Stimulated activated CD4-positive, alpha-beta T cell treated with anti-CD3 and anti-CD28 coated beads, TNF-alpha, amount 100 ng/mL, for 24 hours (primary cell): ENCODE measurements around the gene INPP4A.

Experiments
- DNase-seq, 3 experiments: peaks; one replicate each; pipeline ENCODE4 v3.0.0-alpha.2; 2020; ENCODE audit warnings: low read depth in 3 of 3

Gene INPP4A

GRCh38 chr2:98460573-98461497, 16.2 kb downstream of the INPP4A start:
- DNase-seq, result peak; percentile 52 to 82 (median 64)

GRCh38 chr2:98461498-98462049, 16.9 kb downstream of the INPP4A start:
- no peak for DNase-seq

GRCh38 chr2:98463081-98463481, 18.4 kb downstream of the INPP4A start:
- DNase-seq, result no peak

DNA sequence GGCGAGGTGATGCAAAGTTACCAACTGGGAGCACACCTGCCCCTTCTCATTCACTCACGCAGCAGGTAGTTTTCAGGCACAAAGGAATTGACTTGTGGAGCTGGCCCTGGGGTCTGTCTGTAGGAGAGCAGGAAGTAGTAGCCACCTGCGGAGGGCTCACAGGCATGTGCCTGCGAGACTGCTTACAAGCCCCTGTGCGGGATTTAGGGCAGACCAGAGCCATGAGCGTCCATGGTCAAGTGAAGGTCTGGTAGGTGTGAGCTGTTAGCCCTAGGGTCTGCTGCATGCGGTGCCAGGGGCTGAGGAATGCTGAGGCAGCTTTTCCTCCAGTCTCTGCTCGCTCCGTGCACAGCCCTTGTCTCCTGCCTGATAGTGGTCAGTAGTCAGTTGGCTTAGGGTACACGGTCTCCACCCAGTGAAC, 18.9 kb downstream of the INPP4A start:
- DNase-seq, result no peak

DNA sequence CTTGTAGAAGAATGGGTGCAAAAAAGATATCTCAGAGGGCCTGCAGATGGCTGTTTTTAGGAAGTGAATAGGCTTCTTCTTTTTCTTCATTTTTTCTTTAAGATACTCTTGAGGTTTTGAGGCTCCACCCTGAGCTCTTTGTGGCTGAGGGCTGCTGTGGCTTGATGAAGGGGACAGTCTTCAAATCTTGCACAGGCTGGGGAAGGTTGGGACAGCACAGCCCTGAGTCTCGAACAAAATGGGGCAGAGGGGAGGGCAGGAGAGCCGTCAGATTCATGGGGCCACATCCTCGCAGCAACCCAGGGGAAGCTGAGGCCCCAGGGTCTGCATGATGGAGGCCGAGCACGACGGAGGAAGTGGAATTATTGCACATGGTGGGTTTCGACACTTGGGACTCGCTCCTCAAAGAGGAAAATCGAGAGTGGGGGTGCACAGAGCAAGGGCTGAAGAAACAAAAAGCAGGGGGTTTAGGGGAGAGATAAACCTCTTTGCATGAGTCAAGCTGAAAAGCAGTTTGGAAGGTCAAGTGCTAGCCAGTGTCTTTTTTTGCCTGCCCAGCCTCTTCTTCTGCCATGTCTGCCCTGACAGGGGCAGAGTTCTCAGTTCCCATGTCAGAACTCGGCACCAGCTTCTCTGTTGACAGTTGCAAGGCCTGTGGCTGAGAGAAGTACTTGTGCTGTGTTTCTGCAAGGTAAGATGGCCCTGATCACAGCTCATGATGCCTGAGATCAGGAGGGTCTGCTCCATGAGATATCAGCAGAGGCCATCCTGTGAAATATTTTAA, 19.5 kb downstream of the INPP4A start:
- no peak for DNase-seq

DNA sequence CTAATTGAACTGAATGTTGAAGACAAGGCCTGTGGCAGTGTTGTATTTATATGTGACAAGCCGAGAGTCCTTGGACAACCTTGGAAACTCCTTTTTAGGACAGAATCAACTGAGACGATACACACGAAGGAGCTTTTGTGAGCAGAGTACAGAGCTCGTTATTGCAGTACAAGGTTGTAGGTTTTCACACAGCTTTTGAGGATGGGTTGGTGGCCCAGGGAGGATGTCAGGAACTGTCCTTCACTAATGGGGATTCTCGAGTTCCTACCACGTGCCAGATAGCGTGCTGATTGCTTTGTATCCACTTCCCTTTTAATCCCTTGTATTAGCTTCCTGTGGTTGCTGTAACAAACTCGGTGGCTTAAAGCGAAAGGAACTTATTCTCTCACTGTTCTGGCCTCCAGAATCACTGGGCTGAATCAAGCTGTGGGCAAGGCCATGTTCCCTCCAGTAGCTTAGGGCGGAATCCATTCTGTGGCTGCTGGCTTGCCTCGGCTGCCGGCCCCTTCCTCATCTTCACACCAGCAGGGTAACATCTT, 20.2 kb downstream of the INPP4A start:
- DNase-seq, result peak in 1 of 3 experiments; percentile 26

DNA sequence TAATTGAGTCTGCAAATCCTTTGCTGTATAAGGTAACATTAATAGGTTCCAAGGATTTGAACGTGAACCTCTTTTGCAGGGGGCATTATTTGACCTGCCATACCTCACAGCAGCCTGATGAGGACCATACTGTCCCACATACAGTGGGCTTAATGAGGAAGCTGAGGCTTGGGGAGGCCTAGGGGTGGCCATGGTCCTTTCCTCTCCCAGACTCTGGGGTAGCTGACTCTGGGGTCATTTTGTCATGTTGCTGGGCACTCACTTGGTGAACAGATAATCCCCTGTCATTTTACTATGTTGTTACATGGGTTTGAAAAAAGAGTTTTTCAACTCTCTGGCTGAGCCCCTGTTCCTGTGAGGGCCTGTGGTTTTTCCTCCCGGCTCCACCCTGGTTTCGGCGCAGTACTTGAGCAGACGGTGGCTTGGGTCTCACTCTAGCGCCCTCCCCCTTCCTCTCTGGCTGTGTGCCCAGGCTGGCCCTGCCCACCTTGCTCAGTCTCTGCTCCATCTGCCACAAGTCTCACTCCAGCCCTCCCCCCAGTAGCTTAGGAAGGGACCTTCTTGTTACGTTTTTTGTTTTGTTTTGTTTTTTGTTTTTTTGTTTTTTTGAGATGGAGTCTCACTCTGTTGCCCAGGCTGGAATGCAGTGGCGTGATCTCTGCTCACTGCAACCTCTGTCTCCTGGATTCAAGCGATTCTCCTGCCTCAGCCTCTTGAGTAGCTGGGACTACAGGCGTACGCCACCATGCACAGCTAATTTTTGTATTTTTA, 21.0 kb downstream of the INPP4A start:
- DNase-seq, result peak in 1 of 3 experiments; percentile 71

GRCh38 chr2:98467082-98467536, 22.5 kb downstream of the INPP4A start:
- DNase-seq, result no peak

GRCh38 chr2:98467652-98468051, 23.0 kb downstream of the INPP4A start:
- DNase-seq, result no peak

- peak in 1 of 3 experiments; percentile 65 for DNase-seq
Measured at GRCh38 chr2:98468621-98469236, 24.1 kb downstream of the INPP4A start.

DNA sequence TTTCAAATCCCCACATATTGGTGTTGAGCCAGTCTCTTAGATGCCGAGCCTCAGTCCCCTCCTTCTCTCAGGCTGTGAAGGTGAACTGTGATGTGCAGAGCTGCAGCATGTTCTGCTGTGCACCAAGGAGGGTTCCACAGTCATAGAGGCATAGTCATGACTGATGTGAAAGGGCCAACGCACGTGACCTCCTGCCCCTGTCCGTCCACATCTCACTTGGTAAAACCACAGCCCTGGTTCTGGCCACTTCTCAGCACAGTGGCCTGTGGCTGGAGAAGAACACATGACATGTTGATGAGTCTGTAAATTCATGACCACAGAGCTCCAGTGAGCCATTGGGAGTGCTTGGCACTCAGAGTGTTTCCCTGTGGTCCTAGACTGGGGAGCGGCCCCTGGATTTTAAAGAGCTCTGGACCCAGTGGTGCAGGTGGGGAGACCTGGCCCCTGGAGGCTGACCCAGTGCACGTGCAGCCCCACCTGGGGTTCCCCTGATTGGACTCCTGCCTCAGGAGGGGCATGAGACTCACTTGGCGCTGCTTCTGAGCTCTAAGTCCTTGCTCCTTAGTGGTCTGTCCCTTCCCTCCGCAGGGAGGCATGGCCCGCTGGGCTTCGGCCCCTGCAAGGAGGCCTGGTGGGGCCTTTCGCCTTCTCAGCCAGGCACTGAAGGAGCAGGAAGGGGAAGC, 25.3 kb downstream of the INPP4A start:
- no peak for DNase-seq

GRCh38 chr2:98470851-98471255, 26.2 kb downstream of the INPP4A start:
- DNase-seq, result no peak

GRCh38 chr2:98471402-98472131, 26.9 kb downstream of the INPP4A start:
- no peak for DNase-seq

DNA sequence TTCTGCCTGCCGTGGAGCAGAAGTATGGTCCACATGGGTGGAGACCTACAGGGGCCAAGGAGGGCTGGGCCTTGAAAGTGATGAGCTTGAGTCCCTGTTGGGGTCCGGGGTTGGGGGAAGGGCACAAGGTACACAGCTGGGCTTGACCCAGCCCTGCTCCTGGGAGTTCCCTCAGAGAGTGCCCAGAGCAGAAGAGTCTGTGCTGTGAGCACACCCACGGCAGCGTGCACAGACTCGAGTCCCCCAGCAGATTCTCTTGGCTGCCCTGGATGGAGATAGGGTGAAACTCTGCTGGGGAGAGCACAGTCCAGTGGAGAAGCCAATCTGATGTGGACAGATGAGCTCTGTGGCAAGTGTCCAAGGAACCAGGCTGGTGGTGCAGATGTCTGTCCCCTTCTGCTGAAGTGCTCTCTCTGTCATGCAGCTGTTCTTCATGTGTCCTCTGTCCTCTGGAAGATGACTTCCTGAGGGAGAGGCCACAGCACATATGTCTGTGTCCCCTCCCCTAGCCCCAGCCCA, 27.5 kb downstream of the INPP4A start:
- no peak for DNase-seq

GRCh38 chr2:98472961-98473746, 28.5 kb downstream of the INPP4A start:
- DNase-seq, result no peak

- DNase-seq, result no peak
Measured at GRCh38 chr2:98473995-98474780, 29.5 kb downstream of the INPP4A start.

GRCh38 chr2:98474979-98475632, 30.4 kb downstream of the INPP4A start:
- no peak for DNase-seq
